Smooth muscle cell (in vitro differentiated cells): ENCODE results near the gene TAF10. TPM values are rescaled to one million over a fixed set of nuclear protein-coding genes. Genes with fewer than 3 reads are reported as not detected.

Source experiments
- DNase-seq: peaks from one replicate; lab custom pipeline; 2025; ENCODE audit not compliant: unreplicated experiment; lab: John Stamatoyannopoulos, UW
- H2AFZ ChIP-seq: fragments of 200-600 bp; sonication (generic); 2 replicates; pipeline ENCODE4 v1.6.0; 2016; ENCODE audit warnings: antibody characterized with exemption, low read depth, mild to moderate bottlenecking
- H3F3A ChIP-seq: fragments of 200-600 bp; sonication (generic); 2 replicates; pipeline ENCODE4 v1.6.0; 2017; ENCODE audit warnings: antibody characterized with exemption, low read depth
- H3K27ac ChIP-seq: fragments of 200-600 bp; sonication (generic); 2 replicates; pipeline ENCODE4 v1.5.1; 2016; ENCODE audit warnings: low read depth, mild to moderate bottlenecking
- H3K27me3 ChIP-seq: fragments of 200-600 bp; sonication (generic); 2 replicates; pipeline ENCODE4 v1.6.1; 2016; ENCODE audit warnings: low read depth, mild to moderate bottlenecking
- H3K36me3 ChIP-seq: fragments of 200-600 bp; sonication (generic); 2 replicates; pipeline ENCODE4 v1.5.1; 2016; ENCODE audit warnings: low read depth
- H3K4me1 ChIP-seq: fragments of 200-600 bp; sonication (generic); 2 replicates; pipeline ENCODE4 v1.5.1; 2016; ENCODE audit warnings: low read depth
- H3K4me2 ChIP-seq: fragments of 200-600 bp; sonication (generic); 2 replicates; pipeline ENCODE4 v1.6.0; 2016; ENCODE audit warnings: mild to moderate bottlenecking
- H3K4me3 ChIP-seq: fragments of 200-600 bp; sonication (generic); 2 replicates; pipeline ENCODE4 v1.5.1; 2016; ENCODE audit warnings: mild to moderate bottlenecking
- H3K79me2 ChIP-seq: fragments of 200-600 bp; sonication (generic); 2 replicates; pipeline ENCODE4 v1.6.0; 2016; ENCODE audit warnings: low read depth, mild to moderate bottlenecking
- H3K9ac ChIP-seq: fragments of 200-600 bp; sonication (generic); 2 replicates; pipeline ENCODE4 v1.6.0; 2016; ENCODE audit warnings: low read depth
- H3K9me3 ChIP-seq: fragments of 200-600 bp; sonication (generic); replicated peaks from 2 replicates; pipeline ENCODE4 v1.5.1; 2016; ENCODE audit warnings: low read depth
- H4K20me1 ChIP-seq: fragments of 200-600 bp; sonication (generic); 2 replicates; pipeline ENCODE4 v1.6.0; 2016; ENCODE audit warnings: low read depth
- CTCF ChIP-seq: fragments of 200-600 bp; sonication (generic); IDR thresholded peaks from 2 replicates; pipeline ENCODE4 v1.5.1; 2017; ENCODE audit warnings: borderline replicate concordance, mild to moderate bottlenecking, antibody characterized with exemption; ENCODE audit not compliant: insufficient read depth, poor library complexity, severe bottlenecking
- WGBS: methylation state at CpG from one replicate; pipeline ENCODE4 v1.1.7; 2016; ENCODE audit warnings: low lambda C conversion rate; 5-methylcytosine and 5-hydroxymethylcytosine counted together
- polyA plus RNA-seq: library from polyadenylated mRNA; unstranded; fragments of >200 nt; fragmentation: Nextera tagmentation; extraction: Ambion mirVana; gene quantifications from 2 replicates; pipeline ENCODE4 v1.2.1, GENCODE V29; 2016
- total RNA-seq: library from RNA; depleted of rRNA; stranded (reverse); fragments of >200 nt; gene quantifications from 2 replicates; pipeline ENCODE4 v1.2.3, GENCODE V29; 2014

TAF10 gene
- total and polyA plus RNA-seq, 2 experiments from 2014 or later: 83.3 to 373 TPM

DNA sequence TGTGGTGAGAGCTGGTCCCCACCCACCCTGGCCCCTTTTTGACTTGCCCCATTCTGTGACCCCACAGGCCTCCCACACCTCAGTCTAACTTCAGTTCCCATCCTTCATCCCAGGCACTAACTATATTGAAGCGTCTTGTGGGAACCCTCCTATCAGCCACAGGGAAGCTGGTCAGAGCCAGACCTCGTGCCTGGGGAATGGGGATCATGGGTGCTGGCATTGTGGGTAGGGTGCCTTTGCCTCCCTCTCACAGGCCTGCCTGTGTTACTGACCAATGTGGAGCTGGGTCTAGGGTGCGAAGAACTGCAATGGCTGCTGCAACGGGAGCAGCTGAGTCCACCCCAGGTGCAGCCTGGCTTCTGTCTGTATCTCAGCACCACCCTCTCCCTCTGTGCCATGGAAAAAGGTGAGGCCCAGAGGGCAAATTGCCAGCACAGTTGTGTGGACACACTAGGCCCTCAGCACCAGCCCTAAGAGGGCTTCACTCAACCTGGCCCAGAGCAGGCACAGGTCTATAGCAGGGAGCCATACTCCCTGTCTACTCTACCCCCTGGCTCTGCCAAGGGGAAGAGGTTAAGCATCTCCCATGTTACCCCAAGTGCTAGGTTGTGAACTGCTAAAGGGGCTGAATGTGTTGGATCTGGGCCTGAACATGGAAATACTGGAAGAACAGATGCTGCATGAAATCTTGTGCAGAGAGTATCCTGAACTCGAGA lies 45.9 kb downstream of the TAF10 start:
- no peaks in the 10 kb centered on the region for H3K9me3 ChIP-seq
- WGBS: 97% methylated on average over 5 of the region's 5 CpGs
- no peak for TF ChIP-seq CTCF
- no peaks in the 10 kb centered on the region for H4K20me1 ChIP-seq
- no peaks in the 10 kb centered on the region for H3F3A ChIP-seq
- H3K9ac ChIP-seq: no peak overlapping the region
- no peaks in the 10 kb centered on the region for H3K79me2 ChIP-seq
- no peaks in the 10 kb centered on the region for H3K4me1 ChIP-seq
- DNase-seq: no peak
- H3K27ac ChIP-seq: no peak overlapping the region
- H3K4me3 ChIP-seq: no peak overlapping the region
- H2AFZ ChIP-seq: no peak overlapping the region
- no peaks in the 10 kb centered on the region for H3K27me3 ChIP-seq
- no peaks in the 10 kb centered on the region for H3K36me3 ChIP-seq
- H3K4me2 ChIP-seq: no peak overlapping the region

DNA sequence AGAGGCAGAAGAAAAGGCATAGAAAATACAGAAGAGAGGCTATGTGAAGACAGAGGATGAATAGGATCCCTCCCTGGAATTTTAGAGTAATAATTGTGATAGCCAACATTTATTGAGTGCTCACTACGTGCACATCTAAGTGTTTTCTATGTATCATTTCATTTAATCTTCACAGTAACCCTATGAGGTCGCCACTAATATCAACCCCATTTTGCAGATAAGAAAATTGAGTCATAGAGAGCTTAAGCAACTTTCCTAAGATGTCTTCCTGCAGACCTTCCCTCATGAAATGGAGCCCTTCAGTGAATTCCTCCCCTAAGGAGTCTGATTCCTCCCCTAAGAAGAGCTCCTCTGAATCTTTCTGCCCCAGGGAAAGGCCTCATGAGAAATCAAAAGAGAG lies 46.7 kb downstream of the TAF10 start:
- no peaks in the 10 kb centered on the region for H3K36me3 ChIP-seq
- no peak for DNase-seq
- H2AFZ ChIP-seq: no peak overlapping the region
- TF ChIP-seq CTCF: no peak
- WGBS: 68% methylated on average over 2 of the region's 2 CpGs
- no peaks in the 10 kb centered on the region for H3K4me1 ChIP-seq
- H3K9ac ChIP-seq: no peak overlapping the region
- H3F3A ChIP-seq: no peaks in the 10 kb centered on the region
- no peak overlapping the region for H3K4me2 ChIP-seq
- H4K20me1 ChIP-seq: no peaks in the 10 kb centered on the region
- H3K27me3 ChIP-seq: no peaks in the 10 kb centered on the region
- no peak overlapping the region for H3K4me3 ChIP-seq
- H3K9me3 ChIP-seq: no peaks in the 10 kb centered on the region
- H3K27ac ChIP-seq: no peak overlapping the region
- H3K79me2 ChIP-seq: no peaks in the 10 kb centered on the region

- DNase-seq: no peak
- Histone ChIP-seq H4K20me1 (no peaks in the 10 kb centered on the region), H3K4me1 (no peaks in the 10 kb centered on the region), H3K4me3 (no peak overlapping the region), H3K9me3 (no peaks in the 10 kb centered on the region), H3K36me3 (no peaks in the 10 kb centered on the region), H3K27me3 (no peaks in the 10 kb centered on the region), H3K4me2 (no peak overlapping the region), H2AFZ (no peak overlapping the region), H3K27ac (no peak overlapping the region), H3K79me2 (no peaks in the 10 kb centered on the region), H3F3A (no peaks in the 10 kb centered on the region), H3K9ac (no peak overlapping the region)
- WGBS: 90% methylated on average over 10 of the region's 10 CpGs
- no peak for TF ChIP-seq CTCF
These were observed 48.3 kb downstream of the TAF10 start for GRCh38 chr11:6563667-6564066.

- H2AFZ ChIP-seq: no peak overlapping the region
- H3K4me1 ChIP-seq: no peaks in the 10 kb centered on the region
- H3K4me3 ChIP-seq: no peak overlapping the region
- H3K36me3 ChIP-seq: no peaks in the 10 kb centered on the region
- H3K9ac ChIP-seq: no peak overlapping the region
- no peaks in the 10 kb centered on the region for H3K9me3 ChIP-seq
- no peak overlapping the region for H3K27ac ChIP-seq
- H3K4me2 ChIP-seq: no peak overlapping the region
- H4K20me1 ChIP-seq: no peaks in the 10 kb centered on the region
- H3K79me2 ChIP-seq: no peaks in the 10 kb centered on the region
- H3K27me3 ChIP-seq: no peaks in the 10 kb centered on the region
- no peak for TF ChIP-seq CTCF
- 93% methylated on average over 4 of the region's 4 CpGs for WGBS
- DNase-seq: no peak
- H3F3A ChIP-seq: no peaks in the 10 kb centered on the region
These were observed 48.8 kb downstream of the TAF10 start for GRCh38 chr11:6563121-6563619.
